Ovary (tissue), 3 donors: ENCODE data around the gene OR5H2.

Experiments
- CTCF ChIP-seq, 3 donors: fragments of 450-650 bp in 2 of 3; fragments of 200-600 bp in 1 of 3; IDR thresholded peaks; one replicate each; pipeline versions ENCODE4 v1.5.1 to v1.8.0; 2016 to 2022; ENCODE audit warnings: antibody characterized with exemption in 3 of 3, mild to moderate bottlenecking in 1 of 3
- EP300 ChIP-seq: sonication (generic); formaldehyde crosslinking; IDR thresholded peaks from one replicate; pipeline ENCODE4 v1.6.1; 2017; ENCODE audit warnings: antibody characterized with exemption
- POLR2A ChIP-seq: fragments of 450-650 bp; IDR thresholded peaks from one replicate; pipeline ENCODE4 v1.6.1; 2017; ENCODE audit warnings: antibody characterized with exemption, mild to moderate bottlenecking, moderate library complexity
- donor health status: DM: no; HTN: no; CAD: no.

- TF ChIP-seq CTCF (IDR thresholded peaks at IDR 0.05) = no peak
- no peak for TF ChIP-seq POLR2A
- TF ChIP-seq EP300 = no peak
Measured at GRCh38 chr3:98290916-98291315, 8.6 kb downstream of the OR5H2 start.
